ENCODE results near the gene PARP6.

GRCh38 chr15:72217216-72217615 is 55.1 kb downstream of the PARP6 start:
- no peak for TF ChIP-seq EZH2 (IDR thresholded peaks at IDR 0.05; ENCODE audit: borderline replicate concordance, low read length)
- TF ChIP-seq CTCF (IDR thresholded peaks at IDR 0.05; ENCODE audit: low read length): no peak

Data from OCI-LY1 (cell line).